GM13977 (cell line): ENCODE results near the gene HOXB4.

Experiments
- DNase-seq: peaks from one replicate; pipeline ENCODE4 v3.0.0; 2012; ENCODE audit warnings: low spot score
- CTCF ChIP-seq: IDR thresholded peaks from 2 replicates; pipeline ENCODE4 v1.5.1; 2012; ENCODE audit warnings: mild to moderate bottlenecking, control low read depth; ENCODE audit not compliant: insufficient read depth; ENCODE audit errors: extremely low read depth, missing control alignments
- in situ Hi-C: fragments of 300-500 bp; cut with MboI; formaldehyde crosslinking; loops from one replicate; pipeline ENCODE4 v1.12.0; 2022; ENCODE audit warnings: low sequenced_read_pairs, low pct_unique_long_range_greater_than_20kb, mixed read lengths, inconsistent platforms; ENCODE audit not compliant: unreplicated experiment

The HOXB4 gene

GRCh38 chr17:48542698-48543106 lies 35.4 kb downstream of the HOXB4 start:
- in situ Hi-C loops = no loop called here
- no peak for DNase-seq
- TF ChIP-seq CTCF = no peak

- in situ Hi-C loops = no loop called here
- TF ChIP-seq CTCF = no peak
- DNase-seq = no peak
Measured at GRCh38 chr17:48542114-48542656, 36.0 kb downstream of the HOXB4 start.

DNA sequence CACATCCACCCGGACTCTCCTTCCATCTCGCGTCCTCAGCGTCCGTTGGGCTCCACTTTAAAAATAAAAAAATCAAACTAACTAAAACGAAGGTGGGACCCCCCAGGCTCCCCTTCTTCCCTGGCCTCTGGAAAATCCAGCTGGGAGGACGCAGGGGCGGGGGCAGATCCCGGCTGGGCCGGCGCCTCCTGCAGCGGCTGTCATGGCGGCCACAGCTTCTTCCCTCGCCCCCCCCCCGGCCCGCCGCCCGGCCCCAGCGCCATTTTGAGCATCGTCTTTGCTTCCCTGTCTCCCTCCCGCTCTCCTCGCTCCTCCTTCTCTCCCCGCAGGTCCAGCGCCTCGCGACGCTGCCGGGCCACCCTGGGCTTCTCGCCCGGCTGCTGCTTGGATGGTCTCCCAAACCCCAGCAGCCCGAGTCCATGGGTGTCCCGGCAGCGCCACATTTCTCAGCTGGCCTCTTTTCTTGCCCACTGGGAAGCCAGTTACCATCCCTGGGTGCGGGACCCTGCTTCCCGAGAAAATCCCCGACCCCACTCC lies 36.5 kb downstream of the HOXB4 start:
- in situ Hi-C loops = no loop called here
- TF ChIP-seq CTCF = no peak
- DNase-seq = peak; percentile 72

DNA sequence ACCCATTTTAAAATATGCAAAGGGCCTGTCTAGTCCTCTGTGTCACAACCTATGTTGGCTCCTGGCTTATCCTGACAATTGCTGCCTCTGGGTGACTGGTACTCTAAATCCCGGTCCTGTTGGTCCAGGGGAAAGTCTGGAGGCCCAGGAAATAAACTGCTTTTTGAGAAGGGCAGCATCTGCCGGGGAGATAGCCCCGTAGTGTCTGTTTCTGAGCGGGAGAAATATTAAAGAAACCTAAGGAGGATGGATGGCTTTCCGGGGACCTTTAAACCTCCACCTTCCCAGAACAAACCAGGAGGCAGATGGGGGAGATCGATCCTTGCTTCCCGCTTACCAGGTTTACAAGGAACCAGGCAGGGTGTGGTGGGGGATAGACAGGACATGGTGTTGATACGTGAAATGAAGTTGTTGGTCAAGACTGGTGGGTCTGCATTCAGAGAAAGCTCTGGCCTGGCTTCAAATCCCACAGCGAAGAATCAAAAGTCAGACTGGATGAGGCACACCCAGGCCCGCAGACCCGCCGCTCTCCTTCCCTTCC lies 37.0 kb downstream of the HOXB4 start:
- no peak for DNase-seq
- TF ChIP-seq CTCF = no peak
- in situ Hi-C loops = no loop called here

- in situ Hi-C loops = no loop called here
- no peak for TF ChIP-seq CTCF
- DNase-seq = no peak
Measured at GRCh38 chr17:48540213-48540612, 37.9 kb downstream of the HOXB4 start.

- in situ Hi-C loops = no loop called here
- DNase-seq = no peak
- TF ChIP-seq CTCF = no peak
Measured at GRCh38 chr17:48539177-48539576, 39.0 kb downstream of the HOXB4 start.
